ENCODE data around the gene LYL1. TPM values are rescaled to one million over a fixed set of nuclear protein-coding genes. Genes with fewer than 3 reads are reported as not detected.
A peak's percentile ranks its signal among the peaks of the same experiment; 100 is the strongest.

The LYL1 gene
- total and polyA plus RNA-seq, 4 donors, result 0.35 to 69.7 (median 2.3) TPM

- Histone ChIP-seq H3K9me3 (ENCODE audit: control insufficient read depth in 4 of 4, low read length in 3 of 4) (no peaks in the 10 kb centered on the region), H3K4me3 (ENCODE audit: low read depth in 1 of 3, low read length in 3 of 3) (no peak overlapping the region), H3K4me1 (ENCODE audit: control insufficient read depth in 4 of 4, insufficient read depth in 4 of 4, low read length in 3 of 4) (peaks cover 12 to 55% (median 29%) of the 10 kb centered on the region in 4 donors), H3K27me3 (ENCODE audit: control insufficient read depth in 4 of 4, insufficient read depth in 4 of 4, low read length in 3 of 4) (no peaks in the 10 kb centered on the region), H3K36me3 (ENCODE audit: control insufficient read depth in 4 of 4, insufficient read depth in 3 of 4, low read depth in 1 of 4, low read length in 3 of 4) (peaks cover 0 to 5% (median 2%) of the 10 kb centered on the region in 4 donors), H3K27ac (ENCODE audit: low read depth in 1 of 2, low read length in 2 of 2) (peak overlapping the region; percentile 49 to 61), H3K9ac (ENCODE audit: low read depth in 1 of 2, low read length in 2 of 2) (no peak overlapping the region)
- DNase-seq (ENCODE audit: low spot score), result no peak
- TF ChIP-seq RXRA (IDR thresholded peaks at IDR 0.05), result peak in 1 of 2 donors; percentile 39
- TF ChIP-seq HNF4G (IDR thresholded peaks at IDR 0.05), result no peak
- 74% methylated on average over 25 of the region's 25 CpGs for WGBS
These were observed 11.1 kb downstream of the LYL1 start for GRCh38 chr19:13091400-13092157.

DNA sequence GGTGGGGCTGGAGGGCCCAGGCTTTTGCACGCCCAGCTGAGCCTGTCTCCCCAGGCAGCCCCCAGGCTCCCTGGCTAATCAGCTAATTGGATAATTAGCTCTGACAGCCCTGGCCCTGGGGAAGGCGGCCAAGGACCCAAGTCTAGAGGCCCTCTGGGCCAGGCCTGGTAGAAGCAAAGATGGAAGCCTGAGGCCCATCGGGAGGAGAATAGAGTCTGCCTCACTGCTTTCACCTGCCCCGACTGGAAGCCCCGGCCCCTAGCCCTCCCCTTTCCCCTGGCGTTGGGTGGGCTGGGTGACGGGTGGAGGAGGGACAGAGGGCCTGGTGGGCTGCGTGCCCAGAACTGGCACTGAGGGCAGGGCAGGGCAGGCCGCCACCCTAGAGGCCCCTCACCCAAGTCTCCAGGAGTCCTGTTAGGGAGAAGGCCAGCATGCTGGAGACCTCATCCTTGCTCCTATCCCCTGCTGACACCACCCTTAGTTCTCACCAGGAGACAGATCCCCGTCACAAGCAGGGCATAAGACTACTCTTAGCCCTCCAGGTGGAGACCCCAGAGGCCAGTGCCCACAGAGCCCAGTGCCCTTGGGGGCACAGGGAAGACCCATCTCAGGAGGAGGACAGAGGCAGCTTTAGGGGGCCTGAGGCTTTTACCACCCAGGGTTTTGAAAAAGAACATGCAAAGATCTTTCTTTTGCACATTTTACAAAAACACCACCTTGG is 12.0 kb downstream of the LYL1 start:
- peaks cover 0 to 5% (median 2%) of the 10 kb centered on the region in 4 donors for H3K36me3 ChIP-seq (ENCODE audit: control insufficient read depth in 4 of 4, insufficient read depth in 3 of 4, low read depth in 1 of 4, low read length in 3 of 4)
- no peak for DNase-seq (ENCODE audit: low spot score)
- TF ChIP-seq TAF1 (conservative IDR thresholded peaks at IDR 0.05) (no peak), SP1 (IDR thresholded peaks at IDR 0.05) (no peak), GABPA (IDR thresholded peaks at IDR 0.05 in 1 of 2, conservative IDR thresholded peaks at IDR 0.05 in 1 of 2) (no peak), FOXA2 (IDR thresholded peaks at IDR 0.05) (no peak), EGR1 (IDR thresholded peaks at IDR 0.05; ENCODE audit: low read depth in 2 of 2) (no peak), RAD21 (IDR thresholded peaks at IDR 0.05) (no peak), RXRA (IDR thresholded peaks at IDR 0.05) (no peak)
- TF ChIP-seq, protein P1, sequence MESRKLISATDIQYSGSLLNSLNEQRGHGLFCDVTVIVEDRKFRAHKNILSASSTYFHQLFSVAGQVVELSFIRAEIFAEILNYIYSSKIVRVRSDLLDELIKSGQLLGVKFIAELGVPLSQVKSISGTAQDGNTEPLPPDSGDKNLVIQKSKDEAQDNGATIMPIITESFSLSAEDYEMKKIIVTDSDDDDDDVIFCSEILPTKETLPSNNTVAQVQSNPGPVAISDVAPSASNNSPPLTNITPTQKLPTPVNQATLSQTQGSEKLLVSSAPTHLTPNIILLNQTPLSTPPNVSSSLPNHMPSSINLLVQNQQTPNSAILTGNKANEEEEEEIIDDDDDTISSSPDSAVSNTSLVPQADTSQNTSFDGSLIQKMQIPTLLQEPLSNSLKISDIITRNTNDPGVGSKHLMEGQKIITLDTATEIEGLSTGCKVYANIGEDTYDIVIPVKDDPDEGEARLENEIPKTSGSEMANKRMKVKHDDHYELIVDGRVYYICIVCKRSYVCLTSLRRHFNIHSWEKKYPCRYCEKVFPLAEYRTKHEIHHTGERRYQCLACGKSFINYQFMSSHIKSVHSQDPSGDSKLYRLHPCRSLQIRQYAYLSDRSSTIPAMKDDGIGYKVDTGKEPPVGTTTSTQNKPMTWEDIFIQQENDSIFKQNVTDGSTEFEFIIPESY (IDR thresholded peaks at IDR 0.05), result no peak
- H3K4me1 ChIP-seq (ENCODE audit: control insufficient read depth in 4 of 4, insufficient read depth in 4 of 4, low read length in 3 of 4), result peaks cover 7 to 48% (median 22%) of the 10 kb centered on the region in 4 donors
- H3K27me3 ChIP-seq (ENCODE audit: control insufficient read depth in 4 of 4, insufficient read depth in 4 of 4, low read length in 3 of 4), result no peaks in the 10 kb centered on the region
- WGBS, result 87% methylated on average over 10 of the region's 10 CpGs
- peak overlapping the region in 1 of 2 donors; percentile 36 for H3K27ac ChIP-seq (ENCODE audit: low read depth in 1 of 2, low read length in 2 of 2)
- no peaks in the 10 kb centered on the region for H3K9me3 ChIP-seq (ENCODE audit: control insufficient read depth in 4 of 4, low read length in 3 of 4)
- H3K4me3 ChIP-seq (ENCODE audit: low read depth in 1 of 3, low read length in 3 of 3), result no peak overlapping the region
- H3K9ac ChIP-seq (ENCODE audit: low read depth in 1 of 2, low read length in 2 of 2), result peak overlapping the region in 1 of 2 donors; percentile 12

GRCh38 chr19:13089857-13090507 is 12.7 kb downstream of the LYL1 start:
- no peak overlapping the region for H3K9ac ChIP-seq (ENCODE audit: low read depth in 1 of 2, low read length in 2 of 2)
- no peak overlapping the region for H3K4me3 ChIP-seq (ENCODE audit: low read depth in 1 of 3, low read length in 3 of 3)
- TF ChIP-seq FOXA2 (IDR thresholded peaks at IDR 0.05) (no peak), MAX (IDR thresholded peaks at IDR 0.05) (no peak), RAD21 (IDR thresholded peaks at IDR 0.05) (no peak), NR2F2 (IDR thresholded peaks at IDR 0.05) (no peak), CTCF (IDR thresholded peaks at IDR 0.05; ENCODE audit: low read depth, low read length, missing input control) (no peak), RXRA (IDR thresholded peaks at IDR 0.05) (no peak), HNF4G (IDR thresholded peaks at IDR 0.05) (no peak), TAF1 (conservative IDR thresholded peaks at IDR 0.05) (no peak), YY1 (IDR thresholded peaks at IDR 0.05) (no peak)
- H3K9me3 ChIP-seq (ENCODE audit: control insufficient read depth in 4 of 4, low read length in 3 of 4), result no peaks in the 10 kb centered on the region
- peak overlapping the region in 1 of 2 donors; percentile 36 for H3K27ac ChIP-seq (ENCODE audit: low read depth in 1 of 2, low read length in 2 of 2)
- peaks cover 7 to 48% (median 22%) of the 10 kb centered on the region in 4 donors for H3K4me1 ChIP-seq (ENCODE audit: control insufficient read depth in 4 of 4, insufficient read depth in 4 of 4, low read length in 3 of 4)
- no peaks in the 10 kb centered on the region for H3K27me3 ChIP-seq (ENCODE audit: control insufficient read depth in 4 of 4, insufficient read depth in 4 of 4, low read length in 3 of 4)
- H3K36me3 ChIP-seq (ENCODE audit: control insufficient read depth in 4 of 4, insufficient read depth in 3 of 4, low read depth in 1 of 4, low read length in 3 of 4), result peaks cover 0 to 3% (median 0%) of the 10 kb centered on the region in 4 donors
- 91% methylated on average over 12 of the region's 12 CpGs for WGBS
- no peak for DNase-seq (ENCODE audit: low spot score)
